H1 (cell line): ENCODE results near the gene IRF4. TPM values are rescaled to one million over a fixed set of nuclear protein-coding genes. Genes with fewer than 3 reads are reported as not detected.

ENCODE experiments used
- CTCF ChIA-PET: fragments of 300-600 bp; sonication (Branson Sonifier 250); formaldehyde crosslinking; loops from one replicate; lab custom pipeline; 2021; ENCODE audit not compliant: partially characterized antibody; lab: Charles Lee
- POLR2A ChIA-PET: fragments of 300-600 bp; sonication (Branson Sonifier 250); formaldehyde crosslinking; loops from one replicate; lab custom pipeline; 2021; ENCODE audit warnings: inconsistent platforms; ENCODE audit not compliant: partially characterized antibody; lab: Charles Lee
- DNase-seq, 2 experiments: peaks; one replicate each; pipeline versions ENCODE4 v3.0.0 to v3.0.0-alpha.2; 2010 to 2022; ENCODE audit warnings: low spot score in 2 of 2, low read depth in 1 of 2, mixed read lengths in 1 of 2
- FAIRE-seq: peaks from 2 replicates; lab custom pipeline; 2011; peaks lifted over from hg19 to GRCh38; lab: Jason Lieb, UNC
- H2AFZ ChIP-seq: 2 replicates; pipeline ENCODE4 v1.8.1; 2012; ENCODE audit warnings: low read length, inconsistent platforms
- H2AK5ac ChIP-seq: 2 replicates; pipeline ENCODE4 v1.6.1; 2013; ENCODE audit warnings: low read depth, low read length
- H2BK120ac ChIP-seq: replicated peaks from 2 replicates; pipeline ENCODE3; 2013; ENCODE audit warnings: low read depth, low read length, inconsistent platforms
- H2BK12ac ChIP-seq: 2 replicates; pipeline ENCODE4 v1.6.1; 2013; ENCODE audit warnings: low read depth, low read length
- H2BK15ac ChIP-seq: 2 replicates; pipeline ENCODE4 v1.6.1; 2013; ENCODE audit warnings: low read length
- H2BK20ac ChIP-seq: 2 replicates; pipeline ENCODE4 v1.6.1; 2013; ENCODE audit warnings: low read length
- H2BK5ac ChIP-seq: 2 replicates; pipeline ENCODE4 v1.6.1; 2013; ENCODE audit warnings: low read depth, low read length
- H3K14ac ChIP-seq: 2 replicates; pipeline ENCODE4 v1.6.1; 2013; ENCODE audit warnings: inconsistent platforms; ENCODE audit not compliant: insufficient read length
- H3K18ac ChIP-seq: 2 replicates; pipeline ENCODE4 v1.6.1; 2013; ENCODE audit warnings: low read length; ENCODE audit errors: extremely low read depth
- H3K23ac ChIP-seq: 2 replicates; pipeline ENCODE4 v1.6.1; 2013; ENCODE audit warnings: inconsistent platforms; ENCODE audit not compliant: insufficient read length
- H3K23me2 ChIP-seq: 2 replicates; pipeline ENCODE4 v1.6.1; 2013; ENCODE audit warnings: low read depth, low read length
- H3K27ac ChIP-seq: 2 replicates; pipeline ENCODE4 v1.6.1; 2011; ENCODE audit warnings: low read depth, low read length, inconsistent platforms
- H3K27me3 ChIP-seq, 4 experiments: replicated peaks in 1 of 4; 1 replicate in 1 of 4; 2 replicates in 3 of 4; pipeline versions ENCODE4 v1.6.1 to v1.8.1; 2011 to 2013; ENCODE audit warnings: low read length in 3 of 4, mild to moderate bottlenecking in 3 of 4, inconsistent platforms in 2 of 4, mixed read lengths in 2 of 4, moderate library complexity in 1 of 4; ENCODE audit not compliant: control insufficient read depth in 3 of 4, insufficient read depth in 3 of 4; ENCODE audit errors: extremely low read depth in 1 of 4
- H3K36me3 ChIP-seq, 4 experiments: 2 replicates each; pipeline versions ENCODE4 v1.6.1 to v1.8.1; 2011 to 2013; ENCODE audit warnings: mild to moderate bottlenecking in 4 of 4, low read length in 3 of 4, moderate library complexity in 2 of 4, control low read depth in 1 of 4, inconsistent platforms in 1 of 4; ENCODE audit not compliant: insufficient read depth in 4 of 4, control insufficient read depth in 2 of 4
- H3K4ac ChIP-seq: replicated peaks from 2 replicates; pipeline ENCODE3; 2013; ENCODE audit warnings: low read length, low read depth, mixed read lengths, inconsistent platforms; ENCODE audit not compliant: insufficient read length
- H3K4me1 ChIP-seq, 4 experiments: replicated peaks in 1 of 4; 1 replicate in 1 of 4; 2 replicates in 3 of 4; pipeline versions ENCODE4 v1.6.1 to v1.8.1; 2011 to 2013; ENCODE audit warnings: low read length in 3 of 4, inconsistent platforms in 2 of 4, mixed read lengths in 1 of 4; ENCODE audit not compliant: insufficient read depth in 4 of 4, control insufficient read depth in 3 of 4
- H3K4me2 ChIP-seq, 2 experiments: 2 replicates each; pipeline versions ENCODE4 v1.6.1 to v1.8.1; 2011 to 2013; ENCODE audit warnings: low read depth in 2 of 2, low read length in 2 of 2, control low read depth in 1 of 2, inconsistent platforms in 1 of 2, mild to moderate bottlenecking in 1 of 2; ENCODE audit not compliant: insufficient read depth in 1 of 2
- H3K4me3 ChIP-seq, 4 experiments: fragments of 200-600, 300-600 bp in 1 of 4; sonication (generic), shearing (Covaris generic), sonication (Bioruptor Twin) in 1 of 4; 2 replicates each; pipeline versions ENCODE4 v1.5.1 to v1.8.1; 2011 to 2016; ENCODE audit warnings: low read length in 4 of 4, low read depth in 3 of 4, control low read depth in 2 of 4, inconsistent platforms in 2 of 4, mild to moderate bottlenecking in 2 of 4, mixed read lengths in 1 of 4, moderate library complexity in 1 of 4; ENCODE audit not compliant: insufficient read depth in 2 of 4; ENCODE audit errors: extremely low read depth in 1 of 4
- H3K56ac ChIP-seq: replicated peaks from 2 replicates; pipeline ENCODE3; 2013; ENCODE audit warnings: low read depth, mild to moderate bottlenecking, mixed read lengths, low read length, inconsistent platforms; ENCODE audit not compliant: insufficient read length
- H3K79me1 ChIP-seq: 2 replicates; pipeline ENCODE4 v1.6.1; 2013; ENCODE audit warnings: low read depth, low read length, control low read depth
- H3K79me2 ChIP-seq, 2 experiments: 2 replicates each; pipeline versions ENCODE4 v1.6.1 to v1.8.1; 2012 to 2013; ENCODE audit warnings: low read length in 2 of 2, mild to moderate bottlenecking in 2 of 2, inconsistent platforms in 1 of 2; ENCODE audit not compliant: insufficient read depth in 2 of 2, control insufficient read depth in 1 of 2
- H3K9ac ChIP-seq, 4 experiments: replicated peaks in 1 of 4; 1 replicate in 1 of 4; 2 replicates in 3 of 4; pipeline versions ENCODE4 v1.6.1 to v1.8.1; 2011 to 2013; ENCODE audit warnings: low read depth in 3 of 4, low read length in 3 of 4, control low read depth in 2 of 4, mild to moderate bottlenecking in 2 of 4, moderate library complexity in 2 of 4, inconsistent platforms in 1 of 4; ENCODE audit errors: extremely low read depth in 1 of 4
- H3K9me3 ChIP-seq, 2 experiments: 2 replicates each; pipeline versions ENCODE4 v1.6.1 to v1.8.1; 2012 to 2013; ENCODE audit warnings: mild to moderate bottlenecking in 2 of 2, moderate library complexity in 2 of 2, control low read depth in 1 of 2, inconsistent platforms in 1 of 2, low read depth in 1 of 2, low read length in 1 of 2, mixed read lengths in 1 of 2; ENCODE audit not compliant: insufficient read depth in 2 of 2
- H4K20me1 ChIP-seq, 2 experiments: replicated peaks in 1 of 2; 2 replicates each; pipeline versions ENCODE3 to v1.8.1; 2011 to 2013; ENCODE audit warnings: inconsistent platforms in 2 of 2, low read length in 2 of 2, mild to moderate bottlenecking in 1 of 2; ENCODE audit not compliant: insufficient read depth in 2 of 2, control insufficient read depth in 1 of 2
- H4K5ac ChIP-seq: 2 replicates; pipeline ENCODE4 v1.6.1; 2013; ENCODE audit warnings: low read length, low read depth, mixed read lengths, inconsistent platforms; ENCODE audit not compliant: insufficient read length
- H4K8ac ChIP-seq: 2 replicates; pipeline ENCODE4 v1.8.0; 2013; ENCODE audit warnings: mild to moderate bottlenecking, moderate library complexity, low read length, inconsistent platforms; ENCODE audit not compliant: insufficient read depth; ENCODE audit errors: extremely low read depth
- H4K91ac ChIP-seq: replicated peaks from 2 replicates; pipeline ENCODE3; 2013; ENCODE audit warnings: low read length, mixed read lengths, inconsistent platforms; ENCODE audit not compliant: insufficient read length
- CBX8 ChIP-seq: fragments of 300-800, 300-1000 bp; sonication (generic); IDR thresholded peaks from 2 replicates; pipeline ENCODE4 v1.7.1; 2016; ENCODE audit warnings: low read depth, low read length, borderline replicate concordance
- CHD1 ChIP-seq: IDR thresholded peaks from 2 replicates; pipeline ENCODE4 v1.6.1; 2012; ENCODE audit warnings: low read depth, low read length, improper control_type of control experiment
- JUN ChIP-seq: IDR thresholded peaks from 2 replicates; pipeline ENCODE4 v1.6.1; 2011; ENCODE audit warnings: low read depth, mild to moderate bottlenecking, improper control_type of control experiment, low read length
- RBBP5 ChIP-seq: IDR thresholded peaks from 2 replicates; pipeline ENCODE4 v1.7.1; 2012; ENCODE audit warnings: low read depth, mild to moderate bottlenecking, inconsistent platforms, low read length, moderate library complexity, borderline replicate concordance
- TEAD4 ChIP-seq: IDR thresholded peaks from 2 replicates; pipeline ENCODE4 v1.6.1; 2012; ENCODE audit warnings: low read depth, low read length, inconsistent platforms, mixed read lengths
- YY1 ChIP-seq: IDR thresholded peaks from 2 replicates; pipeline ENCODE4 v1.6.1; 2011; ENCODE audit warnings: low read depth, mild to moderate bottlenecking, low read length
- WGBS, 2 experiments: shearing (Covaris generic) in 1 of 2; methylation state at CpG; one replicate each; pipeline versions ENCODE4 v1.1.6 to v1.1.7; 2013 to 2015; ENCODE audit warnings: low lambda C conversion rate in 2 of 2, mixed read lengths in 2 of 2, inconsistent platforms in 1 of 2, low coverage in 1 of 2, missing lambda C conversion rate in 1 of 2; ENCODE audit not compliant: insufficient replicate concordance in 2 of 2, insufficient coverage in 1 of 2, insufficient read length in 1 of 2; ENCODE audit errors: extremely low coverage in 1 of 2, missing lambda C conversion rate in 1 of 2; 5-methylcytosine and 5-hydroxymethylcytosine counted together
- polyA plus RNA-seq, 7 experiments: library from polyadenylated mRNA; depleted of rRNA in 3 of 7; stranded (reverse) in 5 of 7; unstranded in 2 of 7; fragments of >200 nt in 5 of 7; fragments of 200-250 nt in 2 of 7; gene quantifications; 1 replicate in 5 of 7; 2 replicates in 1 of 7; 4 replicates in 1 of 7; pipeline versions ENCODE4 v1.2.1 to v1.2.3, GENCODE V29; 2011 to 2013; ENCODE audit warnings: missing spikeins in 2 of 7, mixed read lengths in 2 of 7
- total RNA-seq: library from RNA; stranded (reverse); fragmentation: NEBNext Ultra II Directional; extraction: Animal tissue kit (Norgen Biotek cat#: 25700); gene quantifications from 2 replicates; pipeline ENCODE4 v1.2.1, GENCODE V29; 2021
- TF ChIP-seq, protein P1 (sequence below): IDR thresholded peaks from 2 replicates; pipeline ENCODE4 v1.6.1; 2012; ENCODE audit warnings: inconsistent platforms
- TF ChIP-seq, protein P2 (sequence below), 3 experiments: IDR thresholded peaks; 1 replicate in 2 of 3; 2 replicates in 1 of 3; pipeline versions ENCODE4 v1.5.1 to v1.6.1; 2011; ENCODE audit warnings: low read length in 3 of 3, mild to moderate bottlenecking in 3 of 3, inconsistent platforms in 2 of 3, low read depth in 1 of 3, moderate library complexity in 1 of 3; ENCODE audit not compliant: insufficient read depth in 1 of 3; ENCODE audit errors: control extremely low read depth in 1 of 3

Gene IRF4
- total and polyA plus RNA-seq, 2 of the 8 experiments (the other 6 are each of a cell fraction or from before 2014, with no cell fraction given): 0.77 to 2.1 TPM

DNA sequence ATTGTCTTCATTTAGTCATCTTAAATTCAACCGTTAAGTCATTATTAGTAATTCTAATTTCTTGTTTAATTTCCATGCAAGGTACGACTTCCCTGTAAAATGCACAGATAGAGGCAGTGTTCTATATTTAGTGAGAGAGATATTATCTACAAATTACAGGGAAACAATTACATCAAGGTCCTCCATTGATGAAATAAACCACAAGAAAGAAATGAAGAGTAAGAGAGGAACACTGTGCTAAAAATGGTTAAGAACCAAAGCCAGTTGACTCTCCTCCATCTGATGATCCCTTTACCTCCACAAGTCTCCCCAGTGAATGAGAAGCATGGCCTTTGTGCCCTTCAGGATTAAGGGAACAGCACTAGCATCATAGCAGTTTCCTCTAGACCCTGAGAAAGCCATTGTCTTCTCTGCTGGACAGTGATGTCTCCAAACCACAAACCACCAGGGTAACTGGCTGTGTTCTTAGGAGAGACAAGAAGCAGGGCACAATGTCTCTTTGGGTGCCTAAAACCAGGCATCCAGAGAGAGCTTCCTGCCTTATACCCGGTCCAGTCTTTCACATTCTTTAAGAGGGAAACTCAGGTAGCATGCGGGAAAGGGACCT lies 38.1 kb downstream of the IRF4 start:
- TF ChIP-seq TEAD4: no peak
- TF ChIP-seq, protein P1, sequence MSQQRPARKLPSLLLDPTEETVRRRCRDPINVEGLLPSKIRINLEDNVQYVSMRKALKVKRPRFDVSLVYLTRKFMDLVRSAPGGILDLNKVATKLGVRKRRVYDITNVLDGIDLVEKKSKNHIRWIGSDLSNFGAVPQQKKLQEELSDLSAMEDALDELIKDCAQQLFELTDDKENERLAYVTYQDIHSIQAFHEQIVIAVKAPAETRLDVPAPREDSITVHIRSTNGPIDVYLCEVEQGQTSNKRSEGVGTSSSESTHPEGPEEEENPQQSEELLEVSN: no peak
- TF ChIP-seq RBBP5: no peak
- no peak for TF ChIP-seq CHD1
- no peak for TF ChIP-seq CBX8
- TF ChIP-seq YY1: no peak
- TF ChIP-seq, protein P2, sequence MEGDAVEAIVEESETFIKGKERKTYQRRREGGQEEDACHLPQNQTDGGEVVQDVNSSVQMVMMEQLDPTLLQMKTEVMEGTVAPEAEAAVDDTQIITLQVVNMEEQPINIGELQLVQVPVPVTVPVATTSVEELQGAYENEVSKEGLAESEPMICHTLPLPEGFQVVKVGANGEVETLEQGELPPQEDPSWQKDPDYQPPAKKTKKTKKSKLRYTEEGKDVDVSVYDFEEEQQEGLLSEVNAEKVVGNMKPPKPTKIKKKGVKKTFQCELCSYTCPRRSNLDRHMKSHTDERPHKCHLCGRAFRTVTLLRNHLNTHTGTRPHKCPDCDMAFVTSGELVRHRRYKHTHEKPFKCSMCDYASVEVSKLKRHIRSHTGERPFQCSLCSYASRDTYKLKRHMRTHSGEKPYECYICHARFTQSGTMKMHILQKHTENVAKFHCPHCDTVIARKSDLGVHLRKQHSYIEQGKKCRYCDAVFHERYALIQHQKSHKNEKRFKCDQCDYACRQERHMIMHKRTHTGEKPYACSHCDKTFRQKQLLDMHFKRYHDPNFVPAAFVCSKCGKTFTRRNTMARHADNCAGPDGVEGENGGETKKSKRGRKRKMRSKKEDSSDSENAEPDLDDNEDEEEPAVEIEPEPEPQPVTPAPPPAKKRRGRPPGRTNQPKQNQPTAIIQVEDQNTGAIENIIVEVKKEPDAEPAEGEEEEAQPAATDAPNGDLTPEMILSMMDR (IDR thresholded peaks at IDR 0.05; ENCODE audit: control extremely low read depth in 1 of 3, insufficient read depth in 1 of 3, low read depth in 1 of 3, low read length in 3 of 3): no peak
- no peak for TF ChIP-seq JUN
- Histone ChIP-seq H2BK120ac (no peak overlapping the region), H3K27ac (no peak overlapping the region), H4K8ac (no peak overlapping the region), H3K23ac (no peak overlapping the region), H3K79me2 (no peaks in the 10 kb centered on the region), H2BK20ac (no peak overlapping the region), H3K4me2 (no peak overlapping the region), H3K79me1 (no peaks in the 10 kb centered on the region), H3K56ac (no peak overlapping the region), H3K18ac (no peak overlapping the region), H3K36me3 (no peaks in the 10 kb centered on the region), H3K4ac (no peak overlapping the region), H2AK5ac (no peak overlapping the region), H2BK15ac (no peak overlapping the region), H2BK12ac (no peak overlapping the region), H2BK5ac (no peak overlapping the region), H4K91ac (no peak overlapping the region), H3K9me3 (peaks cover 0 to 3% of the 10 kb centered on the region in 2 experiments; a peak in 1 of 4 replicates), H3K9ac (no peak overlapping the region), H4K20me1 (no peaks in the 10 kb centered on the region), H3K4me3 (no peak overlapping the region), H3K4me1 (no peaks in the 10 kb centered on the region), H3K27me3 (no peaks in the 10 kb centered on the region), H3K14ac (no peak overlapping the region), H4K5ac (no peak overlapping the region), H2AFZ (no peak overlapping the region), H3K23me2 (no peaks in the 10 kb centered on the region)
- FAIRE-seq (no peak), DNase-seq (no peak)
- CTCF ChIA-PET: no interaction called here
- WGBS, 2 experiments: 94% methylated on average over 4 of the region's 4 CpGs; no CpG with 5 or more reads in 1 of the 2 experiments
- POLR2A ChIA-PET: no interaction called here
